IMR-90 (cell line): ENCODE measurements around the gene ZDHHC7. TPM values are rescaled to one million over a fixed set of nuclear protein-coding genes. Genes with fewer than 3 reads are reported as not detected.

Source experiments
- ATAC-seq: fragments of 200-7000 bp; cut with Tn5 transposase; 2 replicates; pipeline ENCODE4 v1.9.1; 2020; ENCODE audit warnings: low read depth, mild to moderate bottlenecking, moderate library complexity
- BruUV-seq: library from RNA; stranded (reverse); fragments of 400-500 nt; replicated peaks from 2 replicates; lab custom pipeline; 2021; lab: Mats Ljungman, UMichigan
- CTCF ChIA-PET: fragments of 300-600 bp; formaldehyde crosslinking; extraction: SDS; loops from one replicate; lab custom pipeline; 2021; ENCODE audit warnings: antibody characterized with exemption; lab: Yijun Ruan, JAX
- POLR2A ChIA-PET: fragments of 300-600 bp; sonication (Branson Sonifier 250); formaldehyde crosslinking; loops from one replicate; lab custom pipeline; 2022; ENCODE audit warnings: antibody characterized with exemption; ENCODE audit not compliant: unreplicated experiment; lab: Charles Lee
- DNase-seq: peaks from one replicate; pipeline ENCODE4 v3.0.0; 2013
- H2AFZ ChIP-seq: replicated peaks from 2 replicates; pipeline ENCODE3; 2013; ENCODE audit warnings: low read length, mild to moderate bottlenecking; ENCODE audit not compliant: poor library complexity
- H2AK5ac ChIP-seq: 2 replicates; pipeline ENCODE4 v1.6.1; 2013; ENCODE audit warnings: low read depth, low read length, inconsistent platforms
- H2AK9ac ChIP-seq: replicated peaks from 2 replicates; pipeline ENCODE3; 2013; ENCODE audit warnings: mild to moderate bottlenecking, low read depth, low read length, moderate library complexity; ENCODE audit not compliant: poor library complexity
- H2BK120ac ChIP-seq: 2 replicates; pipeline ENCODE4 v1.6.1; 2013; ENCODE audit warnings: low read depth, low read length, inconsistent platforms
- H2BK15ac ChIP-seq: 3 replicates; pipeline ENCODE4 v1.6.1; 2013; ENCODE audit warnings: low read depth, low read length, inconsistent platforms
- H2BK20ac ChIP-seq: 2 replicates; pipeline ENCODE4 v1.6.1; 2013; ENCODE audit warnings: low read depth, mild to moderate bottlenecking, inconsistent platforms, low read length, moderate library complexity
- H2BK5ac ChIP-seq: 2 replicates; pipeline ENCODE4 v1.6.1; 2013; ENCODE audit warnings: mild to moderate bottlenecking, low read depth, low read length, inconsistent platforms; ENCODE audit not compliant: poor library complexity, severe bottlenecking
- H3K14ac ChIP-seq: replicated peaks from 2 replicates; pipeline ENCODE4 v1.6.1; 2013; ENCODE audit warnings: low read depth, low read length, inconsistent platforms
- H3K18ac ChIP-seq: 2 replicates; pipeline ENCODE4 v1.6.1; 2013; ENCODE audit warnings: low read depth, low read length, control low read depth
- H3K23ac ChIP-seq: 2 replicates; pipeline ENCODE4 v1.6.1; 2013; ENCODE audit warnings: low read depth, low read length, inconsistent platforms
- H3K27ac ChIP-seq: 2 replicates; pipeline ENCODE4 v1.5.1; 2013; ENCODE audit warnings: mild to moderate bottlenecking, control low read depth, low read length; ENCODE audit not compliant: insufficient read depth
- H3K27me3 ChIP-seq: 2 replicates; pipeline ENCODE4 v1.6.1; 2013; ENCODE audit warnings: low read length; ENCODE audit not compliant: control insufficient read depth, insufficient read depth
- H3K36me3 ChIP-seq: 2 replicates; pipeline ENCODE4 v1.6.1; 2013; ENCODE audit warnings: low read length, mixed read lengths; ENCODE audit not compliant: control insufficient read depth, insufficient read depth
- H3K4ac ChIP-seq: 2 replicates; pipeline ENCODE4 v1.6.1; 2013; ENCODE audit warnings: low read depth, low read length, inconsistent platforms
- H3K4me1 ChIP-seq: 2 replicates; pipeline ENCODE4 v1.6.1; 2013; ENCODE audit warnings: low read length, mixed read lengths; ENCODE audit not compliant: control insufficient read depth, insufficient read depth
- H3K4me2 ChIP-seq: 2 replicates; pipeline ENCODE4 v1.6.1; 2013; ENCODE audit warnings: low read depth, mild to moderate bottlenecking, control low read depth, low read length, moderate library complexity
- H3K4me3 ChIP-seq: 2 replicates; pipeline ENCODE4 v1.5.1; 2013; ENCODE audit warnings: low read depth, mild to moderate bottlenecking, control low read depth, low read length, moderate library complexity; ENCODE audit not compliant: insufficient read depth
- H3K56ac ChIP-seq: 2 replicates; pipeline ENCODE4 v1.6.1; 2013; ENCODE audit warnings: low read length, inconsistent platforms; ENCODE audit not compliant: insufficient read depth; ENCODE audit errors: extremely low read depth
- H3K79me1 ChIP-seq, 2 experiments: 2 replicates each; pipeline ENCODE4 v1.6.1; 2013; ENCODE audit warnings: low read length in 2 of 2, inconsistent platforms in 1 of 2, low read depth in 1 of 2
- H3K9ac ChIP-seq: 2 replicates; pipeline ENCODE4 v1.6.1; 2013; ENCODE audit warnings: low read depth, low read length, control low read depth
- H3K9me1 ChIP-seq: 2 replicates; pipeline ENCODE4 v1.6.1; 2013; ENCODE audit warnings: low read length, inconsistent platforms; ENCODE audit not compliant: insufficient read depth
- H3K9me3 ChIP-seq: 2 replicates; pipeline ENCODE4 v1.6.1; 2013; ENCODE audit warnings: low read length; ENCODE audit not compliant: control insufficient read depth, insufficient read depth
- H4K20me1 ChIP-seq: 2 replicates; pipeline ENCODE4 v1.6.1; 2013; ENCODE audit warnings: low read length, inconsistent platforms; ENCODE audit not compliant: insufficient read depth
- H4K5ac ChIP-seq: 2 replicates; pipeline ENCODE4 v1.6.1; 2013; ENCODE audit warnings: mild to moderate bottlenecking, low read depth, low read length, control low read depth
- H4K8ac ChIP-seq, 2 experiments: 2 replicates each; pipeline ENCODE4 v1.6.1; 2013; ENCODE audit warnings: low read depth in 2 of 2, low read length in 2 of 2, control low read depth in 1 of 2, inconsistent platforms in 1 of 2
- H4K91ac ChIP-seq: 2 replicates; pipeline ENCODE4 v1.6.1; 2013; ENCODE audit warnings: low read depth, low read length, inconsistent platforms; ENCODE audit not compliant: insufficient read depth
- CEBPB ChIP-seq: IDR thresholded peaks from 2 replicates; pipeline ENCODE4 v1.6.1; 2012; ENCODE audit warnings: low read depth, low read length, improper control_type of control experiment
- CHD1 ChIP-seq: IDR thresholded peaks from 2 replicates; pipeline ENCODE4 v1.6.1; 2012; ENCODE audit warnings: low read depth, low read length, improper control_type of control experiment
- CTCF ChIP-seq: conservative IDR thresholded peaks from 2 replicates; pipeline ENCODE4 v1.5.1; 2012; ENCODE audit warnings: mild to moderate bottlenecking, low read depth, low read length, improper control_type of control experiment
- ELK1 ChIP-seq: fragments of 150-350 bp; IDR thresholded peaks from 2 replicates; pipeline ENCODE4 v1.6.1; 2016; ENCODE audit warnings: low read depth, mild to moderate bottlenecking, low read length, moderate library complexity, borderline replicate concordance
- MAFK ChIP-seq: IDR thresholded peaks from 2 replicates; pipeline ENCODE4 v1.6.1; 2012; ENCODE audit warnings: low read depth, low read length, improper control_type of control experiment
- MAZ ChIP-seq: IDR thresholded peaks from 2 replicates; pipeline ENCODE4 v1.6.1; 2012; ENCODE audit warnings: low read depth, mild to moderate bottlenecking, low read length, improper control_type of control experiment, moderate library complexity, borderline replicate concordance
- MXI1 ChIP-seq: IDR thresholded peaks from 2 replicates; pipeline ENCODE4 v1.6.1; 2012; ENCODE audit warnings: low read depth, mild to moderate bottlenecking, low read length, moderate library complexity, borderline replicate concordance
- NFE2L2 ChIP-seq: fragments of 150-350 bp; IDR thresholded peaks from 2 replicates; pipeline ENCODE4 v1.6.1; 2016; ENCODE audit warnings: low read depth, mild to moderate bottlenecking, low read length
- POLR2A ChIP-seq: IDR thresholded peaks from 2 replicates; pipeline ENCODE4 v1.6.1; 2012; ENCODE audit warnings: mild to moderate bottlenecking, low read depth, low read length
- RCOR1 ChIP-seq: IDR thresholded peaks from 2 replicates; pipeline ENCODE4 v1.6.1; 2012; ENCODE audit warnings: mild to moderate bottlenecking, low read length, improper control_type of control experiment; ENCODE audit not compliant: insufficient replicate concordance
- RFX5 ChIP-seq: IDR thresholded peaks from 2 replicates; pipeline ENCODE4 v1.8.0; 2012; ENCODE audit warnings: low read depth, mild to moderate bottlenecking, low read length, moderate library complexity
- WGBS, 2 experiments: methylation state at CpG; one replicate each; pipeline versions ENCODE4 v1.1.5 to v1.1.7; 2013; ENCODE audit warnings: missing lambda C conversion rate in 2 of 2; ENCODE audit not compliant: insufficient read length in 1 of 2; ENCODE audit errors: extremely low coverage in 2 of 2; 5-methylcytosine and 5-hydroxymethylcytosine counted together
- dilution Hi-C: fragments of 300-500 bp; cut with HindIII; formaldehyde crosslinking; loops from one replicate; pipeline ENCODE4 v1.14.3; 2018; ENCODE audit warnings: low sequenced_read_pairs; ENCODE audit not compliant: unreplicated experiment
- in situ Hi-C: fragments of 300-500 bp; cut with MboI; formaldehyde crosslinking; loops from 3 replicates; pipeline ENCODE4 v1.14.3; 2019; ENCODE audit warnings: low sequenced_read_pairs, inconsistent platforms, mixed read lengths
- intact Hi-C: fragments of 100-400 bp; cut with micrococcal nuclease; formaldehyde crosslinking; loops from 2 replicates; pipeline ENCODE4 v1.10.0; 2022
- polyA plus RNA-seq, 3 experiments: library from polyadenylated mRNA; depleted of rRNA; stranded (reverse); fragments of >200 nt; gene quantifications; 2 replicates each; pipeline ENCODE4 v1.2.3, GENCODE V29; 2012; ENCODE audit warnings: low replicate concordance in 1 of 3
- total RNA-seq: library from RNA; depleted of rRNA; stranded (reverse); fragments of >200 nt; gene quantifications from 2 replicates; pipeline ENCODE4 v1.2.3, GENCODE V29; 2012
- TF ChIP-seq, protein P1 (sequence below): fragments of 150-350 bp; IDR thresholded peaks from 2 replicates; pipeline ENCODE4 v1.6.1; 2017; ENCODE audit warnings: mild to moderate bottlenecking, antibody characterized with exemption, low read length, low read depth

The ZDHHC7 gene
- total and polyA plus RNA-seq, 2 of the 4 experiments (the other 2 are of a cell fraction): 80.1 to 97.1 TPM

GRCh38 chr16:84999200-84999599, 12.1 kb downstream of the ZDHHC7 start:
- Histone ChIP-seq H3K14ac (no peak overlapping the region; the same call in 1 of the 2 replicates), H2BK5ac (peak overlapping the region; percentile 93), H2BK20ac (peak overlapping the region; percentile 79; the same call in 1 of the 2 replicates), H3K23ac (peak overlapping the region; percentile 44; the same call in 1 of the 2 replicates), H3K4me2 (peak overlapping the region; percentile 43; the same call in 1 of the 2 replicates), H3K4ac (peak overlapping the region; percentile 59), H2BK120ac (peak overlapping the region; percentile 52; the same call in 1 of the 2 replicates), H3K56ac (no peak overlapping the region), H3K27ac (peak overlapping the region; percentile 78; the same call in 1 of the 2 replicates), H3K27me3 (no peaks in the 10 kb centered on the region), H4K20me1 (peaks cover 5% of the 10 kb centered on the region), H4K91ac (no peak overlapping the region), H4K5ac (no peak overlapping the region; the same call in 1 of the 2 replicates), H3K4me1 (peaks cover 50% of the 10 kb centered on the region), H4K8ac (peak overlapping the region in 1 of 2 experiments; percentile 75; a peak in 1 of 4 replicates), H3K18ac (peak overlapping the region; percentile 94; the same call in 1 of the 2 replicates), H3K9me1 (peaks cover 37% of the 10 kb centered on the region), H2AFZ (no peak overlapping the region), H3K4me3 (no peak overlapping the region), H2AK9ac (no peak overlapping the region), H3K9ac (no peak overlapping the region), H3K9me3 (no peaks in the 10 kb centered on the region), H3K79me1 (peaks cover 9 to 63% of the 10 kb centered on the region in 2 experiments; a peak in 3 of 4 replicates), H3K36me3 (peaks cover 16% of the 10 kb centered on the region), H2BK15ac (0 out of 3 replicates have a peak overlapping the region, but pooled peaks have one; percentile 15), H2AK5ac (no peak overlapping the region)
- in situ Hi-C loops: no loop called here
- ATAC-seq: no peak
- POLR2A ChIA-PET: interaction anchor here (0.6 kb wide), 1 partner anchor 27 kb away, joined by 6 read pairs; no protein-coding TSS in a partner anchor
- TF ChIP-seq, protein P1, sequence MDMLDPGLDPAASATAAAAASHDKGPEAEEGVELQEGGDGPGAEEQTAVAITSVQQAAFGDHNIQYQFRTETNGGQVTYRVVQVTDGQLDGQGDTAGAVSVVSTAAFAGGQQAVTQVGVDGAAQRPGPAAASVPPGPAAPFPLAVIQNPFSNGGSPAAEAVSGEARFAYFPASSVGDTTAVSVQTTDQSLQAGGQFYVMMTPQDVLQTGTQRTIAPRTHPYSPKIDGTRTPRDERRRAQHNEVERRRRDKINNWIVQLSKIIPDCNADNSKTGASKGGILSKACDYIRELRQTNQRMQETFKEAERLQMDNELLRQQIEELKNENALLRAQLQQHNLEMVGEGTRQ: no peak
- TF ChIP-seq RFX5: no peak
- TF ChIP-seq ELK1: no peak
- no peak for TF ChIP-seq RCOR1
- no peak for TF ChIP-seq POLR2A
- TF ChIP-seq MAFK: no peak
- no peak for TF ChIP-seq MXI1
- TF ChIP-seq CTCF: no peak
- no peak for TF ChIP-seq MAZ
- TF ChIP-seq CEBPB: no peak
- TF ChIP-seq NFE2L2: no peak
- no peak for TF ChIP-seq CHD1
- intact Hi-C loops: no loop called here
- no CpG with 5 or more reads among the region's 3 CpGs for WGBS, 2 experiments
- dilution Hi-C loops: no loop called here
- CTCF ChIA-PET: no interaction called here
- no TSS peak for BruUV-seq
- peak; percentile 56 for DNase-seq
